C4-2B (cell line): ENCODE measurements around the gene GADD45A.

Experiments
- ZFX ChIP-seq: fragments of 450-650 bp; IDR thresholded peaks from 2 replicates; pipeline ENCODE4 v1.6.1; 2017
- TF ChIP-seq, protein P1 (sequence below): fragments of 450-650 bp; conservative IDR thresholded peaks from 2 replicates; pipeline ENCODE4 v1.5.1; 2017; ENCODE audit warnings: mild to moderate bottlenecking

DNA sequence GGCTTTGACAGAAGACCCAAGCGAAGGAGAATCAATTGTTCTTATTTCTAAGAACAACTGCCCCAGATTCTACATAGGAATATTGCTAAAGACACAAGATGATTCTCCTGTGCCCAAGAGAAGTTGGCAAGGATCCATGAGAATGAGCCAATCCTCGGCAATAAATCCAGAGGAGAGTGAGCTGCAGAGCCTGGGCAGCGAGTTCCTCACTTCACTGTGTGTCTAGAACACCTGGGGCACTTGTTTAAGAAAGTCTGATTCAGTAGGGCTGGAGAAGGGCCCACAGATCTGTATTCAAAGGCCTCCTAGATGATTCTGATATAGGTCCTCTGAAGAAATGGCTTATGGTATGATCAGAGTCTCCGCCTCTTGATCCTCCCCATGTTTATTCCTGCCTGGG, 31.8 kb downstream of the GADD45A start:
- TF ChIP-seq, protein P1, sequence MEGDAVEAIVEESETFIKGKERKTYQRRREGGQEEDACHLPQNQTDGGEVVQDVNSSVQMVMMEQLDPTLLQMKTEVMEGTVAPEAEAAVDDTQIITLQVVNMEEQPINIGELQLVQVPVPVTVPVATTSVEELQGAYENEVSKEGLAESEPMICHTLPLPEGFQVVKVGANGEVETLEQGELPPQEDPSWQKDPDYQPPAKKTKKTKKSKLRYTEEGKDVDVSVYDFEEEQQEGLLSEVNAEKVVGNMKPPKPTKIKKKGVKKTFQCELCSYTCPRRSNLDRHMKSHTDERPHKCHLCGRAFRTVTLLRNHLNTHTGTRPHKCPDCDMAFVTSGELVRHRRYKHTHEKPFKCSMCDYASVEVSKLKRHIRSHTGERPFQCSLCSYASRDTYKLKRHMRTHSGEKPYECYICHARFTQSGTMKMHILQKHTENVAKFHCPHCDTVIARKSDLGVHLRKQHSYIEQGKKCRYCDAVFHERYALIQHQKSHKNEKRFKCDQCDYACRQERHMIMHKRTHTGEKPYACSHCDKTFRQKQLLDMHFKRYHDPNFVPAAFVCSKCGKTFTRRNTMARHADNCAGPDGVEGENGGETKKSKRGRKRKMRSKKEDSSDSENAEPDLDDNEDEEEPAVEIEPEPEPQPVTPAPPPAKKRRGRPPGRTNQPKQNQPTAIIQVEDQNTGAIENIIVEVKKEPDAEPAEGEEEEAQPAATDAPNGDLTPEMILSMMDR = no peak
- no peak for TF ChIP-seq ZFX
